HepG2 (cell line): ENCODE measurements around the gene IQCC. TPM values are rescaled to one million over a fixed set of nuclear protein-coding genes. Genes with fewer than 3 reads are reported as not detected.
A peak's percentile ranks its signal among the peaks of the same experiment; 100 is the strongest.

Source experiments
- BRCA1 ChIP-seq: sonication (generic); formaldehyde crosslinking; IDR thresholded peaks from 2 replicates; pipeline ENCODE4 v1.4.0; 2020; ENCODE audit warnings: missing genetic modification reagents
- CC2D1A ChIP-seq: sonication (generic); formaldehyde crosslinking; IDR thresholded peaks from 2 replicates; pipeline ENCODE4 v1.8.1; 2023; ENCODE audit warnings: mild to moderate bottlenecking, missing genetic modification reagents
- ERF ChIP-seq: IDR thresholded peaks from 2 replicates; pipeline ENCODE4 v1.6.1; 2018; ENCODE audit warnings: missing biosample characterization, missing genetic modification reagents
- HNRNPLL ChIP-seq: fragments of 200-400 bp; formaldehyde crosslinking; IDR thresholded peaks from 2 replicates; pipeline ENCODE4 v1.6.1; 2017; ENCODE audit warnings: mild to moderate bottlenecking, low read depth, low read length; ENCODE audit not compliant: poor library complexity, severe bottlenecking
- LCORL ChIP-seq, 2 experiments: fragments of 450-650 bp in 1 of 2; sonication (generic) in 1 of 2; formaldehyde crosslinking in 1 of 2; IDR thresholded peaks; 2 replicates each; pipeline versions ENCODE4 v1.5.0 to v1.6.1; 2017 to 2020; ENCODE audit warnings: antibody characterized with exemption in 1 of 2, missing genetic modification reagents in 1 of 2
- NCOA1 ChIP-seq: sonication (generic); formaldehyde crosslinking; IDR thresholded peaks from 2 replicates; pipeline ENCODE4 v1.9.0; 2021; ENCODE audit warnings: missing genetic modification reagents
- NFIB ChIP-seq: sonication (generic); formaldehyde crosslinking; IDR thresholded peaks from 2 replicates; pipeline ENCODE4 v1.9.0; 2021; ENCODE audit warnings: missing genetic modification reagents, mild to moderate bottlenecking, borderline replicate concordance
- NR3C1 ChIP-seq: sonication (generic); formaldehyde crosslinking; IDR thresholded peaks from 2 replicates; pipeline ENCODE4 v1.4.0; 2020; ENCODE audit warnings: missing genetic modification reagents
- PTBP1 ChIP-seq: fragments of 200-400 bp; formaldehyde crosslinking; IDR thresholded peaks from 2 replicates; pipeline ENCODE4 v1.6.1; 2018; ENCODE audit warnings: low read length, low read depth; ENCODE audit not compliant: poor library complexity, severe bottlenecking
- RAD21 ChIP-seq: fragments of 450-650 bp; formaldehyde crosslinking; IDR thresholded peaks from 2 replicates; pipeline ENCODE4 v1.5.0; 2020; ENCODE audit warnings: mild to moderate bottlenecking
- RBM39 ChIP-seq: fragments of 200-400 bp; formaldehyde crosslinking; IDR thresholded peaks from one replicate; pipeline ENCODE4 v1.6.1; 2018; ENCODE audit warnings: antibody characterized with exemption, mild to moderate bottlenecking, low read depth, low read length; ENCODE audit not compliant: poor library complexity, severe bottlenecking
- RFX1 ChIP-seq: fragments of 450-650 bp; IDR thresholded peaks from 2 replicates; pipeline ENCODE4 v1.6.1; 2017
- TEAD3 ChIP-seq: optimal IDR thresholded peaks from 2 replicates; pipeline ENCODE3; 2016; ENCODE audit warnings: borderline replicate concordance
- TP53 ChIP-seq: sonication (generic); formaldehyde crosslinking; conservative IDR thresholded peaks from 2 replicates; pipeline ENCODE4 v1.4.0; 2020; ENCODE audit warnings: missing genetic modification reagents
- XRCC5 ChIP-seq: fragments of 200-400 bp; formaldehyde crosslinking; optimal IDR thresholded peaks from 2 replicates; pipeline ENCODE3; 2017; ENCODE audit warnings: mild to moderate bottlenecking, low read length
- ZNF101 ChIP-seq: sonication (generic); formaldehyde crosslinking; IDR thresholded peaks from 2 replicates; pipeline ENCODE4 v1.4.0; 2020; ENCODE audit warnings: mild to moderate bottlenecking, low read depth, missing genetic modification reagents, borderline replicate concordance
- ZNF280D ChIP-seq: sonication (generic); formaldehyde crosslinking; IDR thresholded peaks from 2 replicates; pipeline ENCODE4 v1.5.1; 2020; ENCODE audit warnings: mild to moderate bottlenecking, missing genetic modification reagents
- ZNF574 ChIP-seq: sonication (generic); formaldehyde crosslinking; IDR thresholded peaks from 2 replicates; pipeline ENCODE4 v1.4.0; 2020; ENCODE audit warnings: missing genetic modification reagents
- ZNF605 ChIP-seq: sonication (generic); formaldehyde crosslinking; IDR thresholded peaks from 2 replicates; pipeline ENCODE4 v1.8.0; 2022; ENCODE audit warnings: mild to moderate bottlenecking, missing genetic modification reagents
- ZNF670 ChIP-seq: sonication (generic); formaldehyde crosslinking; IDR thresholded peaks from 2 replicates; pipeline ENCODE4 v1.8.0; 2022; ENCODE audit warnings: mild to moderate bottlenecking, missing genetic modification reagents, borderline replicate concordance
- ZNF713 ChIP-seq: sonication (generic); formaldehyde crosslinking; IDR thresholded peaks from 2 replicates; pipeline ENCODE4 v1.4.0; 2020; ENCODE audit warnings: mild to moderate bottlenecking, missing genetic modification reagents
- ZNF83 ChIP-seq: sonication (generic); formaldehyde crosslinking; IDR thresholded peaks from 2 replicates; pipeline ENCODE4 v1.4.0; 2020; ENCODE audit warnings: missing genetic modification reagents, mild to moderate bottlenecking, borderline replicate concordance
- polyA plus RNA-seq, 8 experiments: library from polyadenylated mRNA; depleted of rRNA in 3 of 8; stranded (reverse) in 7 of 8; unstranded in 1 of 8; fragments of >200 nt; fragmentation: Illumina TruSeq in 4 of 8; extraction: Trizol in 4 of 8; gene quantifications; 2 replicates each; pipeline versions ENCODE4 v1.2.1 to v1.2.3, GENCODE V29; 2011 to 2016; ENCODE audit warnings: low read depth in 4 of 8, missing spikeins in 1 of 8, mixed read lengths in 1 of 8; ENCODE audit not compliant: insufficient read depth in 1 of 8
- total RNA-seq, 5 experiments: library from RNA; depleted of rRNA; stranded (reverse); fragments of >200 nt; fragmentation: Illumina TruSeq; extraction: Trizol; gene quantifications; 2 replicates each; pipeline ENCODE4 v1.2.3, GENCODE V29; 2016; ENCODE audit warnings: low read depth in 1 of 5

The IQCC gene
- total and polyA plus RNA-seq, 2 of the 13 experiments (the other 11 are each of a cell fraction or from before 2014, with no cell fraction given), result 1.7 to 3.0 TPM

- TF ChIP-seq PTBP1 (no peak), ZNF605 (0 out of 2 replicates have a peak, but pooled peaks have one; percentile 29), ZNF101 (CRISPR knock-in tag) (no peak), BRCA1 (no peak), TEAD3 (CRISPR knock-in tag) (peak; percentile 53), RBM39 (no peak), ZNF670 (CRISPR knock-in tag) (no peak), ZNF574 (CRISPR knock-in tag) (0 out of 2 replicates have a peak, but pooled peaks have one; percentile 39), NFIB (CRISPR knock-in tag) (no peak), HNRNPLL (peak; percentile 73), NR3C1 (no peak), NCOA1 (CRISPR knock-in tag) (peak; percentile 85), ZNF280D (no peak), RFX1 (peak; percentile 92), ZNF713 (CRISPR knock-in tag) (no peak), ERF (0 out of 2 replicates have a peak, but pooled peaks have one; percentile 42), RAD21 (CRISPR knock-in tag) (no peak; the same call in 1 of the 2 replicates), ZNF83 (CRISPR knock-in tag) (no peak), XRCC5 (no peak), TP53 (no peak), LCORL (IDR thresholded peaks at IDR 0.05) (no peak), LCORL (CRISPR knock-in tag; IDR thresholded peaks at IDR 0.05) (peak; percentile 45; the same call in 1 of the 2 replicates), CC2D1A (CRISPR knock-in tag) (no peak)
These were observed at the start of gene IQCC (continued) for GRCh38 chr1:32205401-32206370.
